ENCODE results near the gene SEPHS2. TPM values are rescaled to one million over a fixed set of nuclear protein-coding genes. Genes with fewer than 3 reads are reported as not detected.

The SEPHS2 gene
- total and polyA plus RNA-seq, 8 donors, result 28.4 to 64.0 (median 32.2) TPM

- Histone ChIP-seq H3K4me1 (peaks cover 15 to 31% of the 10 kb centered on the region in 2 donors), H3K36me3 (no peaks in the 10 kb centered on the region), H3K27me3 (no peaks in the 10 kb centered on the region), H3K4me3 (peak overlapping the region; percentile 60 to 95), H3K27ac (peak overlapping the region; percentile 76 to 80), H3K9me3 (no peaks in the 10 kb centered on the region)
- no peak for TF ChIP-seq CTCF (IDR thresholded peaks at IDR 0.05)
- DNase-seq (no peak), ATAC-seq (no peak)
- intact Hi-C loops (cut with DNase I), result no loop called here
Observed at GRCh38 chr16:30406795-30407101, 38.9 kb downstream of the SEPHS2 start.

- H3K9me3 ChIP-seq, result no peaks in the 10 kb centered on the region
- H3K4me3 ChIP-seq, result no peak overlapping the region
- peaks cover 0 to 37% of the 10 kb centered on the region in 2 donors for H3K4me1 ChIP-seq
- H3K27ac ChIP-seq, result no peak overlapping the region
- ATAC-seq (peak; percentile 18), DNase-seq (no peak)
- TF ChIP-seq CTCF (IDR thresholded peaks at IDR 0.05), result no peak
- no peaks in the 10 kb centered on the region for H3K27me3 ChIP-seq
- H3K36me3 ChIP-seq, result peaks cover 0 to 17% of the 10 kb centered on the region in 2 donors
- intact Hi-C loops (cut with DNase I), result no loop called here
Observed at GRCh38 chr16:30401768-30402425, 43.8 kb downstream of the SEPHS2 start.

GRCh38 chr16:30399435-30400186, 46.1 kb downstream of the SEPHS2 start:
- no peak for ATAC-seq
- peak overlapping the region; percentile 61 to 62 for H3K4me3 ChIP-seq
- no peaks in the 10 kb centered on the region for H3K27me3 ChIP-seq
- DNase-seq, result no peak
- peak overlapping the region; percentile 78 to 80 for H3K27ac ChIP-seq
- H3K9me3 ChIP-seq, result no peaks in the 10 kb centered on the region
- TF ChIP-seq CTCF (IDR thresholded peaks at IDR 0.05), result no peak
- H3K4me1 ChIP-seq, result peaks cover 7 to 47% of the 10 kb centered on the region in 2 donors
- intact Hi-C loops (cut with DNase I), result no loop called here
- peaks cover 0 to 17% of the 10 kb centered on the region in 2 donors for H3K36me3 ChIP-seq

GRCh38 chr16:30398661-30399434, 46.8 kb downstream of the SEPHS2 start:
- peaks cover 0 to 17% of the 10 kb centered on the region in 2 donors for H3K36me3 ChIP-seq
- intact Hi-C loops (cut with DNase I), result no loop called here
- ATAC-seq (no peak), DNase-seq (no peak)
- H3K27me3 ChIP-seq, result no peaks in the 10 kb centered on the region
- no peak for TF ChIP-seq CTCF (IDR thresholded peaks at IDR 0.05)
- no peak overlapping the region for H3K4me3 ChIP-seq
- peaks cover 7 to 51% of the 10 kb centered on the region in 2 donors for H3K4me1 ChIP-seq
- peak overlapping the region in 1 of 2 donors; percentile 78 for H3K27ac ChIP-seq
- no peaks in the 10 kb centered on the region for H3K9me3 ChIP-seq
